ENCODE data around the gene DIPK1C. TPM values are rescaled to one million over a fixed set of nuclear protein-coding genes. Genes with fewer than 3 reads are reported as not detected.

Gene DIPK1C
- total RNA-seq, 1 experiment from 2014 or later = not detected

DNA sequence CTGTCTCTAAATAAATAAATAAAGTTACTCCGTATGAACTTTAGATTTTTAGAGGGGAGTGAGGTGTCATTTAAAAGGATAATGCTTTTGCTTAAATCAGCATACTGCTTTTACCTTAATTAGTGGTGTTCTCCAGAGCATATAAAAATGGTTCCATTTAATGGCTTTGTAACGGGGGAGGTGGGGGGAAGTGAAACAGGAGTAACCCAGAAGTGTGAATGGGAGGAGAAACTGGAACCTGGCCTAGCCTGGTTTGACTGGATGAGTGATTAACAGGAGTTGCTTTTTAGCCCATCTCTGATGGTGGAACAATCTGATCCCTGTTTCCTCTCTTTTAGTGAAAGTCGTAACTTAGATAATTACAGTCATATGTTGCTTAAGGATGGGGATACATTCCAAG lies 40.7 kb upstream of the DIPK1C start:
- Histone ChIP-seq H3K9ac (ENCODE audit: low read length) (no peak overlapping the region; the same call in 1 of the 2 replicates), H3K4me1 (ENCODE audit: control insufficient read depth in 1 of 2, insufficient read depth in 2 of 2, low read length in 2 of 2) (peaks cover 6 to 12% of the 10 kb centered on the region in 2 experiments), H3K79me2 (ENCODE audit: insufficient read depth, low read length) (peaks cover 40% of the 10 kb centered on the region), H3K4me3 (replicated peaks in 1 of 2; ENCODE audit: low read depth in 1 of 2, low read length in 2 of 2) (peak overlapping the region in 1 of 2 experiments; percentile 76; a peak in 2 of 4 replicates), H3K4me2 (ENCODE audit: low read length) (peak overlapping the region; percentile 86; the same call in 1 of the 2 replicates), H2AFZ (ENCODE audit: low read depth, low read length, poor library complexity, severe bottlenecking) (no peak overlapping the region), H3K27ac (ENCODE audit: low read depth, low read length) (0 out of 2 replicates have a peak overlapping the region, but pooled peaks have one; percentile 64), H3K36me3 (ENCODE audit: control insufficient read depth in 1 of 2, insufficient read depth in 2 of 2, low read length in 2 of 2) (peaks cover 6 to 20% of the 10 kb centered on the region in 2 experiments; a peak in 3 of 4 replicates), H4K20me1 (ENCODE audit: insufficient read depth) (no peaks in the 10 kb centered on the region), H3K9me3 (ENCODE audit: control insufficient read depth in 1 of 2, insufficient read depth in 1 of 2, low read depth in 1 of 2, low read length in 2 of 2) (no peaks in the 10 kb centered on the region), H3K27me3 (ENCODE audit: insufficient read depth, low read length) (no peaks in the 10 kb centered on the region), H3K9me2 (ENCODE audit: insufficient read depth) (no peaks in the 10 kb centered on the region)
- intact Hi-C loops (cut with micrococcal nuclease) = loop anchor here (10.0 kb wide), 1 partner anchor 97 kb away; the partner anchor contains the start of gene ZNF407
- ATAC-seq (no peak), DNase-seq (ENCODE audit: low read depth, low spot score) (no peak)
- RAD21 ChIA-PET (ENCODE audit: low non-redundant PET in 1 of 2, low total read pairs in 2 of 2, uncharacterized antibody in 2 of 2, unreplicated experiment in 2 of 2) = no interaction called here
- CTCF ChIA-PET = interaction anchor here (1.2 kb wide), 1 partner anchor 54 kb away, joined by 4 read pairs; no protein-coding TSS in a partner anchor
- no peak for TF ChIP-seq ELF1 (IDR thresholded peaks at IDR 0.05; ENCODE audit: borderline replicate concordance, low read depth)
- POLR2A ChIA-PET = no interaction called here
- no TSS peak for BruUV-seq (replicated peaks)

DNA sequence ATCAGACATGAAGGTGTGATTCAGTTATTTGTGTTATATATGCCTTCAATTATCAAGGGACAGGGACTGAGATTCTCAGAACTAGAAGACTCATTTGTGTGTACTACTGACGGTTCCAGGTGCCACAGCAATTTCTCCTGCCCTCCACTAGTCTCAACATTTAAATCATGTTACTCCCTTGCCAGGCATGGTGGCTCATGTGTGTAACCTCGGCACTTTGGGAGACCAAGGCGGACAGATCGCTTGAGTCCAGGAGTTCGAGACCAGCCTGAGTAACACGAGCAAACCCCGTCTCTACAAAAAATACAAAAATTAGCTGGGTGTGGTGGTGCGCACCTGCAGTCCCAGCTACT lies 40.2 kb upstream of the DIPK1C start:
- TSS peak; percentile 49 for BruUV-seq (replicated peaks)
- intact Hi-C loops (cut with micrococcal nuclease) = loop anchor here (10.0 kb wide), 1 partner anchor 98 kb away; the partner anchor contains the start of gene ZNF407

More for the DNA sequence above, 40.2 kb upstream of the DIPK1C start:
- peaks cover 6 to 12% of the 10 kb centered on the region in 2 experiments for H3K4me1 ChIP-seq (ENCODE audit: control insufficient read depth in 1 of 2, insufficient read depth in 2 of 2, low read length in 2 of 2)
- DNase-seq (ENCODE audit: low read depth, low spot score) (no peak), ATAC-seq (no peak)
- H4K20me1 ChIP-seq (ENCODE audit: insufficient read depth) = no peaks in the 10 kb centered on the region
- no peak for TF ChIP-seq SRF (IDR thresholded peaks at IDR 0.05; ENCODE audit: low read depth)
- TF ChIP-seq, protein P1, sequence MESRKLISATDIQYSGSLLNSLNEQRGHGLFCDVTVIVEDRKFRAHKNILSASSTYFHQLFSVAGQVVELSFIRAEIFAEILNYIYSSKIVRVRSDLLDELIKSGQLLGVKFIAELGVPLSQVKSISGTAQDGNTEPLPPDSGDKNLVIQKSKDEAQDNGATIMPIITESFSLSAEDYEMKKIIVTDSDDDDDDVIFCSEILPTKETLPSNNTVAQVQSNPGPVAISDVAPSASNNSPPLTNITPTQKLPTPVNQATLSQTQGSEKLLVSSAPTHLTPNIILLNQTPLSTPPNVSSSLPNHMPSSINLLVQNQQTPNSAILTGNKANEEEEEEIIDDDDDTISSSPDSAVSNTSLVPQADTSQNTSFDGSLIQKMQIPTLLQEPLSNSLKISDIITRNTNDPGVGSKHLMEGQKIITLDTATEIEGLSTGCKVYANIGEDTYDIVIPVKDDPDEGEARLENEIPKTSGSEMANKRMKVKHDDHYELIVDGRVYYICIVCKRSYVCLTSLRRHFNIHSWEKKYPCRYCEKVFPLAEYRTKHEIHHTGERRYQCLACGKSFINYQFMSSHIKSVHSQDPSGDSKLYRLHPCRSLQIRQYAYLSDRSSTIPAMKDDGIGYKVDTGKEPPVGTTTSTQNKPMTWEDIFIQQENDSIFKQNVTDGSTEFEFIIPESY (IDR thresholded peaks at IDR 0.05; ENCODE audit: extremely low read depth, insufficient replicate concordance, low read length) = no peak
- TF ChIP-seq SIN3A (IDR thresholded peaks at IDR 0.05; ENCODE audit: low read depth) = no peak
- no peak for TF ChIP-seq EGR1 (IDR thresholded peaks at IDR 0.05; ENCODE audit: low read depth)
- TF ChIP-seq, protein P2, sequence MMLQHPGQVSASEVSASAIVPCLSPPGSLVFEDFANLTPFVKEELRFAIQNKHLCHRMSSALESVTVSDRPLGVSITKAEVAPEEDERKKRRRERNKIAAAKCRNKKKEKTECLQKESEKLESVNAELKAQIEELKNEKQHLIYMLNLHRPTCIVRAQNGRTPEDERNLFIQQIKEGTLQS (IDR thresholded peaks at IDR 0.05) = no peak
- no peak for TF ChIP-seq POLR2AphosphoS5 (IDR thresholded peaks at IDR 0.05; ENCODE audit: low read depth, low read length)
- TF ChIP-seq FOSL1 (IDR thresholded peaks at IDR 0.05; ENCODE audit: low read depth) = no peak
- H3K36me3 ChIP-seq (ENCODE audit: control insufficient read depth in 1 of 2, insufficient read depth in 2 of 2, low read length in 2 of 2) = peaks cover 6 to 16% of the 10 kb centered on the region in 2 experiments; a peak in 3 of 4 replicates
- ChIA-PET POLR2A (no interaction called here), CTCF (interaction anchor here (1.2 kb wide), 1 partner anchor 55 kb away, joined by 4 read pairs; no protein-coding TSS in a partner anchor), RAD21 (ENCODE audit: low non-redundant PET in 1 of 2, low total read pairs in 2 of 2, uncharacterized antibody in 2 of 2, unreplicated experiment in 2 of 2) (no interaction called here)
- H3K9ac ChIP-seq (ENCODE audit: low read length) = peak overlapping the region; percentile 91
- peak overlapping the region; percentile 64 for H3K27ac ChIP-seq (ENCODE audit: low read depth, low read length)
- no peaks in the 10 kb centered on the region; a peak in 1 of 4 replicates for H3K9me3 ChIP-seq (ENCODE audit: control insufficient read depth in 1 of 2, insufficient read depth in 1 of 2, low read depth in 1 of 2, low read length in 2 of 2)
- peaks cover 40% of the 10 kb centered on the region for H3K79me2 ChIP-seq (ENCODE audit: insufficient read depth, low read length)
- H2AFZ ChIP-seq (ENCODE audit: low read depth, low read length, poor library complexity, severe bottlenecking) = no peak overlapping the region
- no peaks in the 10 kb centered on the region for H3K9me2 ChIP-seq (ENCODE audit: insufficient read depth)
- H3K27me3 ChIP-seq (ENCODE audit: insufficient read depth, low read length) = no peaks in the 10 kb centered on the region
- peak overlapping the region; percentile 86 for H3K4me2 ChIP-seq (ENCODE audit: low read length)
- H3K4me3 ChIP-seq (replicated peaks in 1 of 2; ENCODE audit: low read depth in 1 of 2, low read length in 2 of 2) = peak overlapping the region; percentile 76 to 83
